Stimulated activated CD8-positive, alpha-beta memory T cell treated with anti-CD3 and anti-CD28 coated beads, Interleukin-4, amount 100 ng/mL, for 48 hours (primary cell): ENCODE data around the gene COP1.
"Not testable (repeated sequence)": the region's sequence is repeated elsewhere in the genome, so short reads cannot be mapped to it uniquely, and the experiment has no call there.

Source experiments
- DNase-seq: peaks from one replicate; pipeline ENCODE4 v3.0.0-alpha.2; 2020

COP1 gene

GRCh38 chr1:176206961-176207902 lies at the start of gene COP1:
COP1 (minus strand) TSS chr1:176207286; CDS start chr1:176206978, 308 bp downstream.
- DNase-seq = peak; percentile 96

- DNase-seq = no peak
Observed at GRCh38 chr1:176252191-176252590, 45.1 kb upstream of the COP1 start.

GRCh38 chr1:176244851-176245250 lies 37.8 kb upstream of the COP1 start:
- DNase-seq = no peak

DNA sequence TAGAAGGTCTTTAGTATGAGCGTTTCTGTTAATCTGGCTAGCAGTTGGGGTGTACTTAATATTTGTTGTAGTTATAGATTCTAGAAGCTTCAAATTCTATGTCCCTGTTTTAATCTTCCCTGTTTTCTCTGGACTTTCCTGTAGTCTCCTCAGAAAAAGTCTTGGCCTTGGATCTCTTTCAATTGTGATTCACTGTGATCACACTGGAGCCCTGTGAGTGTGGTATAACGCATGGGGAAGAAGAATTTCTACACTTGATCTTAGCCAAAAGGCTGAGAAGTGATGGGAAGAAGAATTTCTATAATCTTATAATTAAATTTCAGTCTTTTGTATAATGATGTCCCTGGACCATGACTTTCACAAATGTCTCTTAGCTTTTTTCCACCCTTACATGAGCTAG lies 36.7 kb upstream of the COP1 start:
- no peak for DNase-seq

DNA sequence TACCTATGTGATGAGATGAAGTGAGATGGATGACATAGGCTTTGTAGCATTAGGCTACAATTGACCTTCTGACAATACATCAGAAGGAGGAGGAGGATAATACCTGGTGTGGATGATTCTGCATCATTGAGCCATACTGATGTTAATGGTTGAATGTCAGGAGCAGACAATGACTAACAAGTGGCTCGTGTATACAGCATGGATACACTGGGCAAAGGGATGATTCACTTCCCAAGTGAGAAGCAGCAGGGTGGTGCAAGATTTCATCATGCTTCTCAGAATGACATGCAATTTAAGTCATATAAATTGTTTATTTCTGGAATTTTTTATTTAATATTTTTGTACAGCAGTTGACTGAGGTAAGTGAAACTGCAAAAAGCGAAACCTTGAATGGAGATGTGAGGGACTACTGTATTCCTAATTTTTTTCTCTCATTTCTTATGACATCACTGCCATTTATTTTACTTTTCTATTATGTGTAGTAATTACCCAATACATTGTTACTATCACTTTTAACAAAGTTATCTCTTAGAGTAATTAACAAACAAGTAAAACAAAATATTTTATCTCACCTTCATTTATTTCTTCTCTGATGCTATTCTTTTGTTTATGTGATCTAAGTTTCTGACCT lies 34.4 kb upstream of the COP1 start:
- peak; percentile 26 for DNase-seq

- not testable (repeated sequence) for DNase-seq
Observed at GRCh38 chr1:176233657-176234056, 26.6 kb upstream of the COP1 start.

DNA sequence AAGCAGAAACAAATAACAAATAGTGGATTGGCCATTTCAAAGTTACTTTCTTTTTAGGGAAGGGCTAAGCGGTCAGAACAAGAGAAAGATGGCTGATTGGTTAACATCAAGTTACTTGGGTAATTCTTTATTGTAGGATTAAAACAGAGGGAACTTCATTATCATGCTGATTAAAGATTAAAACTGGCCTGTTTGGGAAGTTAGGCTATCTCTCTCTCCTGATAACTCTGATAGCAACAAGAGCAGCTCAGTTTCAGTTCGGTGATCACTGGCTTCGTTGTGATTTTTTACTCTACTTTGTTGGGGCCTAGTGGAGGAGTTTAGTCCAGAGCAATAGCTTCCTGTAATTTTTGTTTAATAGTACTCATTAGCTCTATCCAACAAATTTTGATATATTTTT lies 20.5 kb upstream of the COP1 start:
- DNase-seq = no peak

DNA sequence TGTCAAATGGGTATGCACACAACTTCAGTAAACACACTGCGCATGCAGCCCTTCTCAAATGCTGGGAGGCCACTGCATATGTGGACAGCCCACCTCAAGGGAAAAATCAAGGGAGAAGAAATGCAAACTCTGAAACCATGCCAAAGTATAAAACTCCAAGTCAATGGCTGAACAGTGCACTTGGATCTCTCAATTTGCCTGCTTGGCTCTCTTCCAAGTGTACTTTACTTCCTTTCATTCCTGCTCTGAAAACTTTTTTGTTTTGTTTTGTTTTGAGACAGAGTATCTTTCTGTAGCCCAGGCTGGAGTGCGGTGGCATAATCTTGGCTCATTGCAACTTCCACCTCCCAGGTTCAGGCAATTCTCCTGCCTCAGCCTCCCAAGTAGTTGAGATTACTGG lies 18.8 kb upstream of the COP1 start:
- no peak for DNase-seq

GRCh38 chr1:176225479-176225875 lies 18.4 kb upstream of the COP1 start:
- DNase-seq = no peak

GRCh38 chr1:176222196-176222595 lies 15.1 kb upstream of the COP1 start:
- DNase-seq = no peak

- no peak for DNase-seq
Observed at GRCh38 chr1:176220100-176220689, 13.1 kb upstream of the COP1 start.

DNA sequence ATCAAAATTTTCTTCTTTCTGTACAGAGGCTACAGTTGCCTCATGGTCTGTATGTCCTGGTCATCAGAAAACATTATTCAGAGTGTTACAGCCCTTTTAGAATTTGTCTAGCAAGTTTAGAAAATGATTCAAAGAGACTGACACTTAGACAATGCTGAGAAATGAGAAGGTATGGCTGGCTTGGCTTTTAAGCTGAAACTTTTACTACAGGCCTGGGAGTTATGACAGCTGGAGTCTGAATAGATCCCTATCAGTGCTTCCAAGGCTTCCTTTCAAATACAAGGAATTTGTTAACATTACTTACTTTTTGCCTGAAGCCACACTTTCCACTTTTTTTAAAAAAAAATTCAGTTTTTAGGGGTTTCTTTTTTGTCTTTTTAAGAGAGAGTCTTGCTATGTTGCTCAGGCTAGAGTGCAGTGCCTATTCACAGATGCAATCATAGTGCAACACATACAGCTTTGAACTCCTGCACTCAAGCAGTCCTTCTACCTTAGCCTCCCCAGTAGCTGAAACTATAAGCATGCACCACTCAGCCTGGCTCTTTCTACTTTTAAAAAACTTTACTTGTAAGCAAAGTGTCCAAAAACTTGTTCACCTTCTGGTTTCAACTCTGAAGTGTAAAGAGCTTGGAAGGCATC lies 10.5 kb upstream of the COP1 start:
- DNase-seq = no peak

GRCh38 chr1:176216031-176216430 lies 8.9 kb upstream of the COP1 start:
- no peak for DNase-seq

DNA sequence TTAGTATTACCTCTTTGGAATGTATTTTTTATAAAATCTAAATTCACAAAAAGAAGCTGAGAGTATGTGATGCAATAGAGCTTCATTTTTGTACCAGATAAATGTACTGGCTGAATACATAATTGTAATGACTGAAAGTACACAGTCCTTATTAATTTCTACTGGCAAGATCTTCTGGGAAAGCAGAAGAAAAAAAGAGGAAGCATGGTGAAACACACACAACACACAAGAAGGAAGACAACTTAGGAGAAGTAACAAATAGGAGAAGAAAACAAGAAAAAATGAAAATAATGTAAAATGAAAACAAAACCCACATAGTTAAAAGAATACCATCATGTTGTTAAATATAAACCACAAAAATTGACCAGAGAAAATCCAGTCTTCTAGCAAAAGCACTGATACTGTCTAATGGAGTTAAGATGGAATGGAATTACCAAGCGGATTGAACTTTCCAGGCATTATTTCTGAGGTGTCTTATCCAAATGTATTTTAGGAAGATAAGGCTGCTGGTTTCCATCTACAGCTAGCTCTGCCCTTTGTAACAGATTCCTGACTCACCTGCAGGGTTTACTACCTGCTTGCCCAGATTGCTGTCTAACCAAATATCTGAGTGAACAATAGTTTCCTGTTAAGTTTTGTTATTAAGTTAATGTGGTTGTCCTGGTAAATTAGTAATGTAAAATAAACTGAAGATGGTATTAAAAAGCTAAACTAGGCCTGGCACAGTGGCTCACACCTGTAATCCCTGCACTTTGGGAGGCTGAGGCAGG lies 4.5 kb upstream of the COP1 start:
- no peak for DNase-seq

DNA sequence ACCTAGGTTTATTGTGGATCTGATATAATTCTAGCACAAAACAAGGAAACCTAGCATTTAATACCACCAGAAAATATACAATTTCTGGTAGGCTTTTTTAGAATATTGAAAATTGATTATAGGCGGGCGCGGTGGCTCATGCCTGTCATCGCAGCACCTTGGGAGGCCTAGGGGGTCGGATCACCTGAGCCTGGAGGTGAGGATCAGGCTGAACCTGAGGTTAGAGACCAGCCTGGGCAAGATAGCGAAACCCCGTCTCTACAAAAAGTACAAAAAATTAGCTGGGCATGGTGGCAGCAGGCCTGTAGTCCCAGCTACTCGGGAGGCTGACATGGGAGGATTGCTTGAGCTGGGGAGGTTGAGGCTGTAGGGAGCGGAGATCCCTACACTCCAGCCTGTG lies 948 bp upstream of the COP1 start:
- no peak for DNase-seq

GRCh38 chr1:176206006-176206960 lies 803 bp downstream of the COP1 start:
- DNase-seq = peak; percentile 54

DNA sequence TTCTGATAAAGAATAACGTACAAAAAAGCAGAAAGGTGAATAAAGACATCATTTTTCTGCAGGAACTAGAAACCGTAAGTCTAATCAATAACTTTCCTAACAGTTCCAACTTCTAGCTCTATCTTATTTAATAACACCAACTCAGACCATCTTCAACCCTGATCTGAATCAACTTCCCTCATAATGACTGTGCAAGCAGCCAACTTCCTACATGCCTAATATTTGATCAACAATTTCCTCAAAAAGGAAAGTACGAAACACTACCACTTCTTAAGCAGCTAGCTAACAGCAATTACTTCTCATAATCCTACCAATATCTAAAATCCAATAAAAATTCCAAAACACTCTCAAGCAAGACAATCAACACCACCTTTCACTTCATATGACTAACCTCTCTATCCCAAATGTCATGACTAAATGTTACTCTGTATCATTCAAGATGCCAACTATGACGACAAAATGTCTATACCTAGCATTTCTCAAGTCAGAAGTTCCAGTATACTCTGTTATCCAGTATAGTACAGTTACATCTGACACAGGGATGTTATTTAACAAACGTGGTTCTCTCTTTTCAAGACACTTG lies 1.7 kb downstream of the COP1 start:
- no peak for DNase-seq

DNA sequence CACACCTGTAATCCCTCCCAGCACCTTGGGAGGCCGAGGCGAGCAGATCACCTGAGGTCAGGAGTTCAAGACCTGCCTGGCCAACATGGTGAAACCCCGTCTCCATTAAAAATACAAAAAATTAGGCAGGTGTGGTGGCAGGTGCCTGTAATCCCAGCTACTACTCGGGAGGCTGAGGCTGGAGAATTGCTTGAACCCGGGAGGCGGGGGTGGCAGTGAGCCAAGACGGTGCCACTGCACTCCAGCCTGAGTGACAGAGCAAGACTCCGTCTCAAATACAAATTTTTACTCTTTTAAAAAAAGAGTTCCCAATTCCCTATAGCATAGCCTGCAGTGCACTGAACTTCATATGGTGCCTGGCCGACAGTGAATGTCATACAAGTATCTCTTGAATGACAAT lies 2.4 kb downstream of the COP1 start:
- DNase-seq = not testable (repeated sequence)

DNA sequence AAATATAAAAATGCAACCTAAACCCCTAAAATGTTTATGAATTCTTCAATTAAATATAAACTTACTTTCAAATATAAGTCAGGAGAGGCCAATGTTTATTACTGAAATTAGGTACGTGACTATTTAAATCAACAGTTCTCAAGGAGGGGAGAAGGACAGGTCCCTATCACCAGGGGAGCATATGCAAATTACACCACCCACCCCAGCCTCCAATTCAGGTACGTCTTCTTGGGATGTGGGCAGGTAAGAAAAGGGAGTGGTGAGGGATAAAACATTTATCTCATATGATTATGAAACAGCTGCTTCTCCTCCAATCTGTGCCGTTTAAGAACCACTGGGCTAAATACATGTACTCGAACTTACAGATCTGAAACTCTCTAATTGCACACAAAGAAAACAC lies 3.4 kb downstream of the COP1 start:
- no peak for DNase-seq

DNA sequence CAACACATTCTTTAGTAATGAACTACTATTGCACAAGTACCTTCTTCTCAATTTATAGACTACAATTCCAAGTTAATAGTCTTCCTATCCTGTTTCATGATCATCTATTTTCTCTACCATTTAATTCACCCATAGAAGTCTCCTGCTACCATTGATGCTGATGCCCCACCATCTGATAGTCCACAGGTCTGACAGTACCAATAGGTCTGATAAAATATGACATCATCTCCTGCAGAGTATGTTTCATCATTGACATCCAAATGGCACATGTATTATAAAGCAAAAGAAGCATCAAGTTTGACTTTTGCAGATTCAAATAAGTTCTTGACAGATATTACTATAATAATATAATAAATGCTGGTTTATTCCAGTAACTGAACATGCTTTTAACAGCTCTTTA lies 5.5 kb downstream of the COP1 start:
- no peak for DNase-seq

DNA sequence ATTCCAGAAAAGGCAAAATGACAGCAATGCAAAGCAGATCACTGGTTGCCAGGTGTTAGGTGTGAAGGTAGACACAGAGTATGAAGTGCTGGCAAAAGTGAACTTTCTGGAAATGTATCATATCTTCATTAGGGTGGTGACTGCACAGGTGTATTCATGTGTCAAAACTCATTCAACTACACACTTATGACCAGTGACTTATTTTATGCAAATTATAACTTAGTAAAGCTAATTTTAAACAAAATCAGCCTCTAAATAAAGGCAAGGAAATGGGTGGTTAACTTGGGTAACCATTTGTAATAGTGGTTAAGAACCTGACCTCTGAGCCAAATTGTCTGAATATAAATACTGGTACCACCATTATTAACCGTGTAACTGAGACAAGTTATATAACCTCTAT lies 7.4 kb downstream of the COP1 start:
- no peak for DNase-seq
